Activated B cell treated with CpG ODN at 0.5 μM for 24 hours (primary cell): Measurements from ENCODE around the gene GPR68. TPM values are rescaled to one million over a fixed set of nuclear protein-coding genes. Genes with fewer than 3 reads are reported as not detected.
A peak's percentile ranks its signal among the peaks of the same experiment; 100 is the strongest.

ENCODE experiments used
- ATAC-seq: fragments of 200-7000 bp; cut with Tn5 transposase; one replicate; pipeline ENCODE4 v1.10.0; 2021; ENCODE audit warnings: low read depth, mild to moderate bottlenecking, moderate library complexity
- CTCF ChIA-PET: fragments of 350-600 bp; sonication (Branson Sonifier 250); formaldehyde crosslinking; loops from one replicate; lab custom pipeline; 2021; ENCODE audit warnings: antibody characterized with exemption; lab: Charles Lee
- POLR2A ChIA-PET: fragments of 350-600 bp; sonication (Branson Sonifier 250); formaldehyde crosslinking; loops from one replicate; lab custom pipeline; 2021; ENCODE audit warnings: antibody characterized with exemption; lab: Charles Lee
- DNase-seq: peaks from one replicate; pipeline ENCODE4 v3.0.0; 2022
- H3K27ac Mint-ChIP-seq: one replicate; pipeline ENCODE4 v1.8.0; 2020; ENCODE audit warnings: mixed read lengths
- H3K27me3 Mint-ChIP-seq: one replicate; pipeline ENCODE4 v1.8.0; 2021; ENCODE audit warnings: mixed read lengths
- H3K36me3 Mint-ChIP-seq: one replicate; pipeline ENCODE4 v1.8.0; 2021; ENCODE audit warnings: low read depth, mixed read lengths
- H3K4me1 Mint-ChIP-seq: one replicate; pipeline ENCODE4 v1.8.0; 2021; ENCODE audit warnings: mixed read lengths
- H3K4me3 Mint-ChIP-seq: one replicate; pipeline ENCODE4 v1.8.0; 2020; ENCODE audit warnings: mild to moderate bottlenecking, mixed read lengths
- H3K9me3 Mint-ChIP-seq: one replicate; pipeline ENCODE4 v1.8.0; 2020; ENCODE audit warnings: mixed read lengths
- intact Hi-C: fragments of 100-400 bp; cut with micrococcal nuclease; formaldehyde crosslinking; loops from one replicate; pipeline ENCODE4 v1.15.1; 2024
- total RNA-seq: library from RNA; stranded (reverse); gene quantifications from 2 replicates; pipeline ENCODE4 v1.2.3, GENCODE V29; 2022
- TF ChIP-seq, protein P1 (sequence below): fragments of 200-600 bp; IDR thresholded peaks from one replicate; pipeline ENCODE4 v1.8.0; 2022; ENCODE audit warnings: antibody characterized with exemption, mild to moderate bottlenecking

The GPR68 gene
- total RNA-seq, 1 donor from 2014 or later, result 1.8 TPM

DNA sequence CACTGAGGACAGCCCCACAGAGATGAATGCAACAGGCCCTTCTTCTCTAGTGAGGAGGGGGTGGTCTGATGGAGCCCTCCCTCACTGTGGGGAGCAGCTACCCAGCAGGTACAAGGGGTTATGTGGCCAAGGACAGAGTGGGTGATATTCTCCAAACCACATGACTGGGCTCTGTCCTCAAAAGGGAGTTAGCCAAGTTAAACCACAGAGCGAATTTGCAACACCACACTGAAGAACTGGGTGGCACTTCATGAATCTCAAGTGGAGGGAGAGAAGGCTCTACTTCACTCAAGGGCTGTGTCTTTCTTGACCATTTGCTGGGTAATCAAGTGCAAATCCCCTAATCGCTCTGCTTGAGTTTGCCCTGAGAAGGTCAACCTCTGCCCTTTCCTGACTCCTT is 12.5 kb downstream of the GPR68 start:
- H3K4me1 Mint-ChIP-seq, result peaks cover 55% of the 10 kb centered on the region

GRCh38 chr14:91231446-91231845 is 13.1 kb downstream of the GPR68 start:
- peaks cover 61% of the 10 kb centered on the region for H3K4me1 Mint-ChIP-seq
- ChIA-PET CTCF (no interaction called here), POLR2A (interaction anchor here (1.1 to 1.6 kb wide), 2 partner anchors 10 to 12 kb away, joined by 3 to 5 read pairs; no protein-coding TSS in a partner anchor)
- no peak overlapping the region for H3K4me3 Mint-ChIP-seq
- ATAC-seq (no peak), DNase-seq (no peak)
- TF ChIP-seq, protein P1, sequence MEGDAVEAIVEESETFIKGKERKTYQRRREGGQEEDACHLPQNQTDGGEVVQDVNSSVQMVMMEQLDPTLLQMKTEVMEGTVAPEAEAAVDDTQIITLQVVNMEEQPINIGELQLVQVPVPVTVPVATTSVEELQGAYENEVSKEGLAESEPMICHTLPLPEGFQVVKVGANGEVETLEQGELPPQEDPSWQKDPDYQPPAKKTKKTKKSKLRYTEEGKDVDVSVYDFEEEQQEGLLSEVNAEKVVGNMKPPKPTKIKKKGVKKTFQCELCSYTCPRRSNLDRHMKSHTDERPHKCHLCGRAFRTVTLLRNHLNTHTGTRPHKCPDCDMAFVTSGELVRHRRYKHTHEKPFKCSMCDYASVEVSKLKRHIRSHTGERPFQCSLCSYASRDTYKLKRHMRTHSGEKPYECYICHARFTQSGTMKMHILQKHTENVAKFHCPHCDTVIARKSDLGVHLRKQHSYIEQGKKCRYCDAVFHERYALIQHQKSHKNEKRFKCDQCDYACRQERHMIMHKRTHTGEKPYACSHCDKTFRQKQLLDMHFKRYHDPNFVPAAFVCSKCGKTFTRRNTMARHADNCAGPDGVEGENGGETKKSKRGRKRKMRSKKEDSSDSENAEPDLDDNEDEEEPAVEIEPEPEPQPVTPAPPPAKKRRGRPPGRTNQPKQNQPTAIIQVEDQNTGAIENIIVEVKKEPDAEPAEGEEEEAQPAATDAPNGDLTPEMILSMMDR, result no peak
- intact Hi-C loops, result no loop called here
- H3K36me3 Mint-ChIP-seq, result no peaks in the 10 kb centered on the region
- H3K27ac Mint-ChIP-seq, result no peak overlapping the region
- H3K9me3 Mint-ChIP-seq, result peaks cover 2% of the 10 kb centered on the region
- H3K27me3 Mint-ChIP-seq, result no peaks in the 10 kb centered on the region

More for the DNA sequence above, 12.5 kb downstream of the GPR68 start:
- POLR2A ChIA-PET, result interaction anchor here (1.1 to 1.6 kb wide), 2 partner anchors 9 to 11 kb away, joined by 3 to 5 read pairs; no protein-coding TSS in a partner anchor
- no peaks in the 10 kb centered on the region for H3K36me3 Mint-ChIP-seq
- H3K27me3 Mint-ChIP-seq, result no peaks in the 10 kb centered on the region
- CTCF ChIA-PET, result no interaction called here
- intact Hi-C loops, result no loop called here
- DNase-seq (no peak), ATAC-seq (no peak)
- no peak overlapping the region for H3K27ac Mint-ChIP-seq
- H3K4me3 Mint-ChIP-seq, result no peak overlapping the region
- TF ChIP-seq, protein P1, result no peak
- H3K9me3 Mint-ChIP-seq, result peaks cover 2% of the 10 kb centered on the region

- Mint-ChIP-seq H3K36me3 (no peaks in the 10 kb centered on the region), H3K9me3 (peaks cover 2% of the 10 kb centered on the region), H3K4me1 (peaks cover 70% of the 10 kb centered on the region), H3K27ac (peak overlapping the region; percentile 89), H3K4me3 (peak overlapping the region; percentile 73), H3K27me3 (no peaks in the 10 kb centered on the region)
- TF ChIP-seq, protein P1, result no peak
- POLR2A ChIA-PET, result interaction anchor here (1.6 to 4.7 kb wide), 3 partner anchors 9 to 22 kb away, joined by 6 to 101 read pairs (median 11); partner anchors contain the start of gene GPR68
- intact Hi-C loops, result no loop called here
- ATAC-seq, result no peak
- DNase-seq, result no peak
- CTCF ChIA-PET, result no interaction called here
These were observed 14.0 kb downstream of the GPR68 start for GRCh38 chr14:91230397-91231035.

- H3K27me3 Mint-ChIP-seq, result no peaks in the 10 kb centered on the region
- CTCF ChIA-PET, result interaction anchor here (1.0 kb wide), 1 partner anchor 56 kb away, joined by 4 read pairs; no protein-coding TSS in a partner anchor
- H3K9me3 Mint-ChIP-seq, result peaks cover 2% of the 10 kb centered on the region
- ATAC-seq, result peak; percentile 40
- peak overlapping the region; percentile 89 for H3K27ac Mint-ChIP-seq
- no peak for DNase-seq
- intact Hi-C loops, result no loop called here
- TF ChIP-seq, protein P1, result no peak
- POLR2A ChIA-PET, result interaction anchor here (1.4 to 4.7 kb wide), 5 partner anchors 9 to 34 kb away, joined by 5 to 101 read pairs (median 8); partner anchors contain the start of gene GPR68
- peaks cover 5% of the 10 kb centered on the region for H3K36me3 Mint-ChIP-seq
- H3K4me3 Mint-ChIP-seq, result peak overlapping the region; percentile 73
- H3K4me1 Mint-ChIP-seq, result peaks cover 71% of the 10 kb centered on the region
These were observed 14.7 kb downstream of the GPR68 start for GRCh38 chr14:91229743-91230200.

- no peaks in the 10 kb centered on the region for H3K27me3 Mint-ChIP-seq
- intact Hi-C loops, result no loop called here
- no peak for DNase-seq
- TF ChIP-seq, protein P1, result no peak
- H3K9me3 Mint-ChIP-seq, result peaks cover 2% of the 10 kb centered on the region
- ChIA-PET POLR2A (interaction anchor here (0.8 to 4.7 kb wide), 6 partner anchors 10 to 35 kb away, joined by 5 to 101 read pairs (median 7); partner anchors contain the start of gene GPR68), CTCF (interaction anchor here (0.5 to 1.1 kb wide), 4 partner anchors 21 to 56 kb away, joined by 3 to 4 read pairs (median 4); no protein-coding TSS in a partner anchor)
- peaks cover 71% of the 10 kb centered on the region for H3K4me1 Mint-ChIP-seq
- peak overlapping the region; percentile 63 for H3K4me3 Mint-ChIP-seq
- peak overlapping the region; percentile 89 for H3K27ac Mint-ChIP-seq
- no peak for ATAC-seq
- H3K36me3 Mint-ChIP-seq, result peaks cover 13% of the 10 kb centered on the region
These were observed 15.5 kb downstream of the GPR68 start for GRCh38 chr14:91229005-91229382.
